SH-SY5Y (cell line): ENCODE data around the gene MRGPRG.

Experiments
- GATA2 ChIP-seq: IDR thresholded peaks from 2 replicates; pipeline ENCODE4 v1.6.1; 2011; ENCODE audit warnings: mild to moderate bottlenecking, low read depth, low read length
- GATA3 ChIP-seq: IDR thresholded peaks from 2 replicates; pipeline ENCODE4 v1.6.1; 2011; ENCODE audit warnings: low read depth, mild to moderate bottlenecking, low read length, moderate library complexity

GRCh38 chr11:3214420-3214699, 4.3 kb downstream of the MRGPRG start:
- no peak for TF ChIP-seq GATA3
- no peak for TF ChIP-seq GATA2
